Measurements from ENCODE around the gene TYROBP.

DNA sequence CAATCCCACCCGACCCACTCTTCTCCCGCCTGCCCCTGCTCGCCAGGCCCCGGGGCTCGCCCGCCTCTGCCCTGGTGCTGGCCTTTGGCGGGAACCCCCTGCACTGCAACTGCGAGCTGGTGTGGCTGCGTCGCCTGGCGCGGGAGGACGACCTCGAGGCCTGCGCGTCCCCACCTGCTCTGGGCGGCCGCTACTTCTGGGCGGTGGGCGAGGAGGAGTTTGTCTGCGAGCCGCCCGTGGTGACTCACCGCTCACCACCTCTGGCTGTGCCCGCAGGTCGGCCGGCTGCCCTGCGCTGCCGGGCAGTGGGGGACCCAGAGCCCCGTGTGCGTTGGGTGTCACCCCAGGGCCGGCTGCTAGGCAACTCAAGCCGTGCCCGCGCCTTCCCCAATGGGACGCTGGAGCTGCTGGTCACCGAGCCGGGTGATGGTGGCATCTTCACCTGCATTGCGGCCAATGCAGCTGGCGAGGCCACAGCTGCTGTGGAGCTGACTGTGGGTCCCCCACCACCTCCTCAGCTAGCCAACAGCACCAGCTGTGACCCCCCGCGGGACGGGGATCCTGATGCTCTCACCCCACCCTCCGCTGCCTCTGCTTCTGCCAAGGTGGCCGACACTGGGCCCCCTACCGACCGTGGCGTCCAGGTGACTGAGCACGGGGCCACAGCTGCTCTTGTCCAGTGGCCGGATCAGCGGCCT, 32.1 kb upstream of the TYROBP start:
- TF ChIP-seq, protein P1, sequence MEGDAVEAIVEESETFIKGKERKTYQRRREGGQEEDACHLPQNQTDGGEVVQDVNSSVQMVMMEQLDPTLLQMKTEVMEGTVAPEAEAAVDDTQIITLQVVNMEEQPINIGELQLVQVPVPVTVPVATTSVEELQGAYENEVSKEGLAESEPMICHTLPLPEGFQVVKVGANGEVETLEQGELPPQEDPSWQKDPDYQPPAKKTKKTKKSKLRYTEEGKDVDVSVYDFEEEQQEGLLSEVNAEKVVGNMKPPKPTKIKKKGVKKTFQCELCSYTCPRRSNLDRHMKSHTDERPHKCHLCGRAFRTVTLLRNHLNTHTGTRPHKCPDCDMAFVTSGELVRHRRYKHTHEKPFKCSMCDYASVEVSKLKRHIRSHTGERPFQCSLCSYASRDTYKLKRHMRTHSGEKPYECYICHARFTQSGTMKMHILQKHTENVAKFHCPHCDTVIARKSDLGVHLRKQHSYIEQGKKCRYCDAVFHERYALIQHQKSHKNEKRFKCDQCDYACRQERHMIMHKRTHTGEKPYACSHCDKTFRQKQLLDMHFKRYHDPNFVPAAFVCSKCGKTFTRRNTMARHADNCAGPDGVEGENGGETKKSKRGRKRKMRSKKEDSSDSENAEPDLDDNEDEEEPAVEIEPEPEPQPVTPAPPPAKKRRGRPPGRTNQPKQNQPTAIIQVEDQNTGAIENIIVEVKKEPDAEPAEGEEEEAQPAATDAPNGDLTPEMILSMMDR (IDR thresholded peaks at IDR 0.05), result no peak
- no peak for TF ChIP-seq POLR2AphosphoS5 (IDR thresholded peaks at IDR 0.05; ENCODE audit: insufficient read depth in 1 of 2, low read depth in 1 of 2)
- TF ChIP-seq POLR2A (IDR thresholded peaks at IDR 0.05), result no peak
